GM23248 (cell line): ENCODE measurements around the gene STAG3.

Experiments
- EZH2 ChIP-seq: fragments of 200-600 bp; sonication (generic); IDR thresholded peaks from 2 replicates; pipeline ENCODE4 v1.6.1; 2018; ENCODE audit warnings: antibody characterized with exemption, mild to moderate bottlenecking; ENCODE audit not compliant: insufficient read depth, poor library complexity, severe bottlenecking
- EZH2phosphoT487 ChIP-seq: fragments of 200-600 bp; sonication (generic); IDR thresholded peaks from 2 replicates; pipeline ENCODE4 v1.6.1; 2018; ENCODE audit warnings: antibody characterized with exemption, moderate library complexity, mild to moderate bottlenecking, low read depth; ENCODE audit not compliant: insufficient read depth

DNA sequence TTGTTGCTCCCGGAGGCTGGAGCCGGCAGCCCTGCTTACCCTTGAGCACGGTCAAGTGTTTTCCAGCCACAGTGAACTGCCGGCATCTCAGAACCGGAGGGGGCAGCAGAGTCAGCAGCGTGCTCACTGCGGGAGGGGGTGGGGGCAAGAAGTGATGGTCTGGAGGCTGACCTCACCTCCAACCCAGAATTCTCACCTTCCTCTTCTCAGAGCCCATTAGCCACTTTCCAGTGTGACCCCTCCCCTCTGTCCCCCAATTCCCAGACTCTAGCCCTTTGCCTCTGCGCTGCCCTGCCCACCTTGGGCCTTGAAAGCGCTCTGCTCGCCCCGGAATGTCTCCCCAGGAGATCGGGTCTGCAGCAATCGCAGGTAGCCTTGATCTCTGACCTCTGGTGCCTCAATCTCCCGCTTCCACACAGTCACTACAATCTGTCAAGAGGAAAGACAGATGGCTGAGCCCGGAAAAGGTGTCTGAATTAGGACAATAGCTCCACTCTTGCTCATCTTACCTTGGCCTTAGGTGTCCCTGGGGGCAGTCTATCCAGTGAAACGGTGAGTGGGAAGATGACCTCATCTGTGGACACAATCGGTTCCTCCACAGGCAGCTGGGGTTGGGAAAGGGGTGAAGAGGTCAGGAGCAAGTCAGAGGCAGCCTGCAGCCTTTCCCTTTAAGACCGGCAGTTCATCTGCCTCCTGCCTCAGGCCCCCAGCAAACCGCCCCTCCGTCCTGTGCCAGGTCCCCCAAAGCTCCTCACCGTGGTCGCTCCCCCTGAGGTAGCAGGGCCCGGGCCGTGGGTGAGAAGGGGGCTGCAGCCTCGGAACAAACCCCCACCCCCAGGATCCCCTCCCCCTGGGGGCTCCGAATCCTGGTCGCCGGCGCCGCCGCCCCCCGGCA, 20.1 kb upstream of the STAG3 start:
- TF ChIP-seq EZH2 = no peak
- no peak for TF ChIP-seq EZH2phosphoT487
